Endothelial cell of umbilical vein (primary cell): ENCODE measurements around the gene CCDC170. TPM values are rescaled to one million over a fixed set of nuclear protein-coding genes. Genes with fewer than 3 reads are reported as not detected.

Source experiments
- BruUV-seq: library from RNA; stranded (reverse); fragments of 400-500 nt; replicated peaks from 2 replicates; lab custom pipeline; 2021; lab: Mats Ljungman, UMichigan
- CTCF ChIA-PET: fragments of 300-600, 350-600 bp; sonication (Branson Sonifier 250); formaldehyde crosslinking; loops from one replicate; lab custom pipeline; 2021; ENCODE audit warnings: antibody characterized with exemption, inconsistent platforms; lab: Charles Lee
- POLR2A ChIA-PET: fragments of 300-600, 350-600 bp; sonication (Branson Sonifier 250); formaldehyde crosslinking; loops from one replicate; lab custom pipeline; 2021; ENCODE audit warnings: antibody characterized with exemption, inconsistent platforms; lab: Charles Lee
- DNase-seq: peaks from one replicate; pipeline ENCODE4 v3.0.0-alpha.2; 2011; ENCODE audit warnings: low read depth, low spot score
- FAIRE-seq: peaks from 2 replicates; lab custom pipeline; 2011; peaks lifted over from hg19 to GRCh38; lab: Jason Lieb, UNC
- H2AFZ ChIP-seq: 2 replicates; pipeline ENCODE4 v1.6.0; 2012; ENCODE audit warnings: low read depth, low read length, control low read depth, inconsistent platforms
- H3K27ac ChIP-seq: 2 replicates; pipeline ENCODE4 v1.5.1; 2011; ENCODE audit warnings: low read depth, mild to moderate bottlenecking, control low read depth, low read length, moderate library complexity; ENCODE audit not compliant: insufficient read depth
- H3K27me3 ChIP-seq, 2 experiments: 2 replicates each; pipeline versions ENCODE4 v1.6.0 to v1.6.1; 2011; ENCODE audit warnings: low read length in 2 of 2, mixed read lengths in 1 of 2; ENCODE audit not compliant: control insufficient read depth in 2 of 2, insufficient read depth in 2 of 2
- H3K36me3 ChIP-seq, 2 experiments: 2 replicates in 1 of 2; 3 replicates in 1 of 2; pipeline ENCODE4 v1.5.1; 2011; ENCODE audit warnings: low read length in 2 of 2, mild to moderate bottlenecking in 1 of 2, moderate library complexity in 1 of 2; ENCODE audit not compliant: control insufficient read depth in 2 of 2, insufficient read depth in 2 of 2; ENCODE audit errors: extremely low read depth in 1 of 2
- H3K4me1 ChIP-seq: 3 replicates; pipeline ENCODE4 v1.5.1; 2011; ENCODE audit warnings: mild to moderate bottlenecking, low read length; ENCODE audit not compliant: control insufficient read depth, insufficient read depth; ENCODE audit errors: extremely low read depth
- H3K4me2 ChIP-seq: 2 replicates; pipeline ENCODE4 v1.6.1; 2011; ENCODE audit warnings: low read length, control low read depth, mixed read lengths; ENCODE audit not compliant: insufficient read depth
- H3K4me3 ChIP-seq, 3 experiments: fragments of 200-600 bp in 1 of 3; sonication (generic), shearing (Covaris generic) in 1 of 3; replicated peaks in 1 of 3; 2 replicates each; pipeline ENCODE4 v1.5.1; 2011 to 2016; ENCODE audit warnings: control low read depth in 3 of 3, low read length in 3 of 3, mild to moderate bottlenecking in 2 of 3, inconsistent platforms in 1 of 3, low read depth in 1 of 3, moderate library complexity in 1 of 3; ENCODE audit not compliant: insufficient read depth in 1 of 3
- H3K79me2 ChIP-seq: 2 replicates; pipeline ENCODE4 v1.6.0; 2012; ENCODE audit warnings: low read length, inconsistent platforms; ENCODE audit not compliant: control insufficient read depth, insufficient read depth
- H3K9ac ChIP-seq: replicated peaks from 2 replicates; pipeline ENCODE3; 2011; ENCODE audit warnings: low read length, control low read depth; ENCODE audit not compliant: insufficient read depth; ENCODE audit errors: extremely low read depth
- H3K9me1 ChIP-seq: replicated peaks from 3 replicates; pipeline ENCODE4 v1.6.0; 2011; ENCODE audit warnings: mild to moderate bottlenecking, low read length; ENCODE audit not compliant: control insufficient read depth, insufficient read depth; ENCODE audit errors: extremely low read depth
- H3K9me3 ChIP-seq: replicated peaks from 2 replicates; pipeline ENCODE4 v1.5.1; 2012; ENCODE audit warnings: low read length, inconsistent platforms; ENCODE audit not compliant: control insufficient read depth, insufficient read depth
- H4K20me1 ChIP-seq: replicated peaks from 2 replicates; pipeline ENCODE3; 2011; ENCODE audit warnings: mild to moderate bottlenecking, low read length; ENCODE audit not compliant: control insufficient read depth, insufficient read depth; ENCODE audit errors: extremely low read depth
- CTCF ChIP-seq, 2 donors: IDR thresholded peaks; 1 replicate in 1 of 2; 2 replicates in 1 of 2; pipeline ENCODE4 v1.5.1; 2011; ENCODE audit warnings: low read length in 2 of 2, mild to moderate bottlenecking in 2 of 2, moderate library complexity in 2 of 2, control low read depth in 1 of 2, inconsistent platforms in 1 of 2, low read depth in 1 of 2; ENCODE audit not compliant: insufficient read depth in 1 of 2; ENCODE audit errors: extremely low read depth in 1 of 2
- EZH2 ChIP-seq: IDR thresholded peaks from 2 replicates; pipeline ENCODE4 v1.6.1; 2012; ENCODE audit warnings: borderline replicate concordance, low read depth, mild to moderate bottlenecking, moderate library complexity, low read length, inconsistent platforms; ENCODE audit not compliant: severe bottlenecking
- FOS ChIP-seq: IDR thresholded peaks from 2 replicates; pipeline ENCODE4 v1.6.1; 2011; ENCODE audit warnings: mild to moderate bottlenecking, low read length, moderate library complexity, borderline replicate concordance; ENCODE audit not compliant: insufficient read depth
- GATA2 ChIP-seq: IDR thresholded peaks from 2 replicates; pipeline ENCODE4 v1.7.0; 2011; ENCODE audit warnings: low read depth, mild to moderate bottlenecking, moderate library complexity, mixed read lengths, low read length; ENCODE audit not compliant: insufficient read length, insufficient read depth
- JUN ChIP-seq: IDR thresholded peaks from 2 replicates; pipeline ENCODE4 v1.6.1; 2011; ENCODE audit warnings: borderline replicate concordance, low read depth; ENCODE audit not compliant: insufficient read length, insufficient read depth
- MAX ChIP-seq: IDR thresholded peaks from 2 replicates; pipeline ENCODE4 v1.6.1; 2011; ENCODE audit not compliant: insufficient read depth, insufficient read length
- MYC ChIP-seq: IDR thresholded peaks from one replicate; pipeline ENCODE4 v1.6.1; 2011; ENCODE audit warnings: mild to moderate bottlenecking, low read depth, low read length
- POLR2A ChIP-seq: IDR thresholded peaks from 2 replicates; pipeline ENCODE4 v1.6.1; 2012; ENCODE audit warnings: low read depth, mild to moderate bottlenecking, control low read depth, low read length
- POLR2AphosphoS5 ChIP-seq: IDR thresholded peaks from 2 replicates; pipeline ENCODE4 v1.6.1; 2012; ENCODE audit warnings: low read depth, mild to moderate bottlenecking, control low read depth, low read length, moderate library complexity; ENCODE audit not compliant: insufficient read depth
- dilution Hi-C: fragments of 300-500 bp; cut with MboI; formaldehyde crosslinking; loops from one replicate; pipeline ENCODE4 v1.15.0; 2019; ENCODE audit warnings: low sequenced_read_pairs; ENCODE audit not compliant: extremely low pct_ligation_motif_present
- intact Hi-C: fragments of 100-400 bp; cut with micrococcal nuclease; formaldehyde crosslinking; loops from one replicate; pipeline ENCODE4 v1.10.0; 2022
- polyA plus RNA-seq, 4 experiments: library from polyadenylated mRNA; depleted of rRNA in 3 of 4; stranded (reverse) in 3 of 4; unstranded in 1 of 4; fragments of >200 nt; gene quantifications; 2 replicates each; pipeline versions ENCODE4 v1.2.1 to v1.2.3, GENCODE V29; 2011 to 2012; ENCODE audit warnings: missing spikeins in 1 of 4
- total RNA-seq: library from RNA; stranded (reverse); gene quantifications from 2 replicates; pipeline ENCODE4 v1.2.3, GENCODE V29; 2021

CCDC170 gene
- total and polyA plus RNA-seq, 2 donors (not counting 3 experiments of a cell fraction or from before 2014, with no cell fraction given) = 0.07 to 0.21 TPM

GRCh38 chr6:151624481-151624880 is 130.7 kb downstream of the CCDC170 start:
- Histone ChIP-seq H3K9me3 (no peaks in the 10 kb centered on the region), H3K79me2 (no peaks in the 10 kb centered on the region), H3K27me3 (peaks cover 0 to 2% of the 10 kb centered on the region in 2 experiments), H2AFZ (no peak overlapping the region), H3K9me1 (no peaks in the 10 kb centered on the region), H3K9ac (no peak overlapping the region), H3K4me2 (no peak overlapping the region), H4K20me1 (no peaks in the 10 kb centered on the region), H3K4me3 (no peak overlapping the region), H3K36me3 (no peaks in the 10 kb centered on the region), H3K4me1 (no peaks in the 10 kb centered on the region), H3K27ac (no peak overlapping the region)
- intact Hi-C loops (no loop called here), dilution Hi-C loops (no loop called here)
- POLR2A ChIA-PET = no interaction called here
- CTCF ChIA-PET = no interaction called here
- no peak for FAIRE-seq
- BruUV-seq = no TSS peak
- TF ChIP-seq EZH2 (no peak), CTCF (IDR thresholded peaks at IDR 0.05; ENCODE audit: extremely low read depth in 1 of 2, insufficient read depth in 1 of 2, low read depth in 1 of 2, low read length in 2 of 2) (no peak), MYC (no peak), POLR2AphosphoS5 (no peak), JUN (no peak), FOS (no peak), MAX (no peak), GATA2 (no peak), POLR2A (no peak)
- DNase-seq = no peak
